ENCODE data around the gene C19orf25.

- TF ChIP-seq EP300 (IDR thresholded peaks at IDR 0.05; ENCODE audit: borderline replicate concordance in 1 of 2, low read depth in 1 of 2, low read length in 1 of 2), result no peak
- TF ChIP-seq GATA2 (CRISPR knock-in tag; IDR thresholded peaks at IDR 0.05), result no peak
- TF ChIP-seq JUND (IDR thresholded peaks at IDR 0.05), result no peak
- no peak for TF ChIP-seq NRF1 (IDR thresholded peaks at IDR 0.05; ENCODE audit: low read depth, low read length)
- no peak for TF ChIP-seq TCF12 (IDR thresholded peaks at IDR 0.05)
- TF ChIP-seq NFIC (IDR thresholded peaks at IDR 0.05; ENCODE audit: borderline replicate concordance), result no peak
- TF ChIP-seq USF1 (IDR thresholded peaks at IDR 0.05; ENCODE audit: borderline replicate concordance, low read depth), result no peak
- TF ChIP-seq GABPA (IDR thresholded peaks at IDR 0.05; ENCODE audit: low read depth), result no peak
- TF ChIP-seq, protein P1, sequence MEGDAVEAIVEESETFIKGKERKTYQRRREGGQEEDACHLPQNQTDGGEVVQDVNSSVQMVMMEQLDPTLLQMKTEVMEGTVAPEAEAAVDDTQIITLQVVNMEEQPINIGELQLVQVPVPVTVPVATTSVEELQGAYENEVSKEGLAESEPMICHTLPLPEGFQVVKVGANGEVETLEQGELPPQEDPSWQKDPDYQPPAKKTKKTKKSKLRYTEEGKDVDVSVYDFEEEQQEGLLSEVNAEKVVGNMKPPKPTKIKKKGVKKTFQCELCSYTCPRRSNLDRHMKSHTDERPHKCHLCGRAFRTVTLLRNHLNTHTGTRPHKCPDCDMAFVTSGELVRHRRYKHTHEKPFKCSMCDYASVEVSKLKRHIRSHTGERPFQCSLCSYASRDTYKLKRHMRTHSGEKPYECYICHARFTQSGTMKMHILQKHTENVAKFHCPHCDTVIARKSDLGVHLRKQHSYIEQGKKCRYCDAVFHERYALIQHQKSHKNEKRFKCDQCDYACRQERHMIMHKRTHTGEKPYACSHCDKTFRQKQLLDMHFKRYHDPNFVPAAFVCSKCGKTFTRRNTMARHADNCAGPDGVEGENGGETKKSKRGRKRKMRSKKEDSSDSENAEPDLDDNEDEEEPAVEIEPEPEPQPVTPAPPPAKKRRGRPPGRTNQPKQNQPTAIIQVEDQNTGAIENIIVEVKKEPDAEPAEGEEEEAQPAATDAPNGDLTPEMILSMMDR (IDR thresholded peaks at IDR 0.05), result no peak
Observed at GRCh38 chr19:1451916-1452801, 26.9 kb downstream of the C19orf25 start.

Data from SK-N-SH (cell line).